22Rv1 (cell line): Measurements from ENCODE around the gene SYNM.

ENCODE experiments used
- H3K27ac ChIP-seq: fragments of 450-650 bp; 2 replicates; pipeline ENCODE4 v1.5.1; 2017
- ZFX ChIP-seq: fragments of 450-650 bp; IDR thresholded peaks from 2 replicates; pipeline ENCODE4 v1.6.1; 2017; ENCODE audit warnings: antibody characterized with exemption, borderline replicate concordance
- TF ChIP-seq, protein P1 (sequence below): fragments of 450-650 bp; IDR thresholded peaks from 2 replicates; pipeline ENCODE4 v1.5.1; 2017; ENCODE audit warnings: mild to moderate bottlenecking

SYNM gene

DNA sequence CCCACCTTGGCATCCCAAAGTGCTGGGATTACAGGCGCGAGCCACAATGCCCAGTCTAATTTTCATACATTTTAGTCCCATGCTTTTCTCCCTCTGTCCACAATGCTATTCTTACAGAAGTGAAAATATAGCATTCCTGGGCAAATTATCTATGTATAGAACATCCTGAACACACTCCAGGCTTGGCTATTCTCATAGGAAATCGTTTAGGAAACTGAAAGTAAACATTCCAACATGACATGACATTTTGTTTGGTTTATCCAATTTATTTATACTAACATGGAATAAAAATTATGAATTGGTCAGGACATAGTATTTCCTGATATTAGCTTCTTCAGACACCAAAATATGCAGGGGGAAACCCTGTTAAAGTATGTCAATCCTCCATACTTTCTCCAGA, 52.6 kb downstream of the SYNM start:
- TF ChIP-seq, protein P1, sequence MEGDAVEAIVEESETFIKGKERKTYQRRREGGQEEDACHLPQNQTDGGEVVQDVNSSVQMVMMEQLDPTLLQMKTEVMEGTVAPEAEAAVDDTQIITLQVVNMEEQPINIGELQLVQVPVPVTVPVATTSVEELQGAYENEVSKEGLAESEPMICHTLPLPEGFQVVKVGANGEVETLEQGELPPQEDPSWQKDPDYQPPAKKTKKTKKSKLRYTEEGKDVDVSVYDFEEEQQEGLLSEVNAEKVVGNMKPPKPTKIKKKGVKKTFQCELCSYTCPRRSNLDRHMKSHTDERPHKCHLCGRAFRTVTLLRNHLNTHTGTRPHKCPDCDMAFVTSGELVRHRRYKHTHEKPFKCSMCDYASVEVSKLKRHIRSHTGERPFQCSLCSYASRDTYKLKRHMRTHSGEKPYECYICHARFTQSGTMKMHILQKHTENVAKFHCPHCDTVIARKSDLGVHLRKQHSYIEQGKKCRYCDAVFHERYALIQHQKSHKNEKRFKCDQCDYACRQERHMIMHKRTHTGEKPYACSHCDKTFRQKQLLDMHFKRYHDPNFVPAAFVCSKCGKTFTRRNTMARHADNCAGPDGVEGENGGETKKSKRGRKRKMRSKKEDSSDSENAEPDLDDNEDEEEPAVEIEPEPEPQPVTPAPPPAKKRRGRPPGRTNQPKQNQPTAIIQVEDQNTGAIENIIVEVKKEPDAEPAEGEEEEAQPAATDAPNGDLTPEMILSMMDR, result no peak
- TF ChIP-seq ZFX, result no peak
- no peak overlapping the region for H3K27ac ChIP-seq

- TF ChIP-seq, protein P1, result no peak
- TF ChIP-seq ZFX, result no peak
- no peak overlapping the region for H3K27ac ChIP-seq
Measured at GRCh38 chr15:99158626-99159412, 53.9 kb downstream of the SYNM start.

DNA sequence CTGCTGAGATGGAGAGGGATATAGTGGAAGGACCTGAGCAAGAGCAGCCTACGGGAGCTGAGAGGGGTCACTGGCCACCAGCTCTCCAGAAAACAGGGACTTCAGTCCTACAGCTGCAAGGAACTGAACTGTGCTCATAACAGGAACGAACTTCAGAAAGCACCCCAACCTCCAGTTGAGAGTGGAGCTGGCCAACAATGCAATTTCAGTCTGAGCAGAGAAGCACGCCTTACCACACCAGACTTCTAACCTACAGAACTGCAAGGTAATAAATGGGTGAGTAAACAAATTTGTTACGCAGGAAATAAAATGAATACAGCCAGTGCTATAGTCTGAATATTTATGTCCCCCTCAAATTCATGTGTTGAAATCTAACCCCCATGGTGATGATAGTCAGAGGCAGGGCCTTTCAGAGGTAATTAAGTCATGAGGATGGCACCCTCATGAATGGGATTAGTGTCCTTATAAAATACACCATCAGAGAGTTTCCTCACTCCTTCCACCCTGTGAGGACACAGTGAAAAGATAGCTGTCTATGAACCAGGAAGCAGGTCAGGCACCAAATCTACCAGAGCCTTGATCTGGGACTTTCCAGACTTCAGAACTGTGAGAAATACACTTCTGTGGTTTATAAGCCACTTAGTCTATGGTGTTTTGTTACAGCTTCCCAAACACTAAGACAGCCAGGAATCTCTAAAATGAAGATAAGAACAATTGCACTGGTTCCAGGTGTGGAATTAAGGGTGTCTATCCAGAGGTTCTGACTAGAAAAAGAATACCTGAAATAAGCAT, 58.6 kb downstream of the SYNM start:
- H3K27ac ChIP-seq, result no peak overlapping the region
- TF ChIP-seq, protein P1, result no peak
- TF ChIP-seq ZFX, result no peak

GRCh38 chr15:99164119-99164518, 59.2 kb downstream of the SYNM start:
- no peak overlapping the region for H3K27ac ChIP-seq
- TF ChIP-seq, protein P1, result no peak
- no peak for TF ChIP-seq ZFX

- H3K27ac ChIP-seq, result no peak overlapping the region
- TF ChIP-seq, protein P1, result no peak
- TF ChIP-seq ZFX, result no peak
Measured at GRCh38 chr15:99165020-99165790, 60.3 kb downstream of the SYNM start.

GRCh38 chr15:99165956-99166689, 61.2 kb downstream of the SYNM start:
- no peak overlapping the region for H3K27ac ChIP-seq
- TF ChIP-seq ZFX, result no peak
- TF ChIP-seq, protein P1, result no peak
